H1 (cell line): ENCODE data around the gene FAM169A. TPM values are rescaled to one million over a fixed set of nuclear protein-coding genes. Genes with fewer than 3 reads are reported as not detected.

Experiments used
- CTCF ChIA-PET: fragments of 300-600 bp; sonication (Branson Sonifier 250); formaldehyde crosslinking; loops from one replicate; lab custom pipeline; 2021; ENCODE audit not compliant: partially characterized antibody; lab: Charles Lee
- POLR2A ChIA-PET: fragments of 300-600 bp; sonication (Branson Sonifier 250); formaldehyde crosslinking; loops from one replicate; lab custom pipeline; 2021; ENCODE audit warnings: inconsistent platforms; ENCODE audit not compliant: partially characterized antibody; lab: Charles Lee
- DNase-seq, 2 experiments: peaks; one replicate each; pipeline versions ENCODE4 v3.0.0 to v3.0.0-alpha.2; 2010 to 2022; ENCODE audit warnings: low spot score in 2 of 2, low read depth in 1 of 2, mixed read lengths in 1 of 2
- FAIRE-seq: peaks from 2 replicates; lab custom pipeline; 2011; peaks lifted over from hg19 to GRCh38; lab: Jason Lieb, UNC
- H2AFZ ChIP-seq: 2 replicates; pipeline ENCODE4 v1.8.1; 2012; ENCODE audit warnings: low read length, inconsistent platforms
- H2AK5ac ChIP-seq: 2 replicates; pipeline ENCODE4 v1.6.1; 2013; ENCODE audit warnings: low read depth, low read length
- H2BK120ac ChIP-seq: replicated peaks from 2 replicates; pipeline ENCODE3; 2013; ENCODE audit warnings: low read depth, low read length, inconsistent platforms
- H2BK12ac ChIP-seq: 2 replicates; pipeline ENCODE4 v1.6.1; 2013; ENCODE audit warnings: low read depth, low read length
- H2BK15ac ChIP-seq: 2 replicates; pipeline ENCODE4 v1.6.1; 2013; ENCODE audit warnings: low read length
- H2BK20ac ChIP-seq: 2 replicates; pipeline ENCODE4 v1.6.1; 2013; ENCODE audit warnings: low read length
- H2BK5ac ChIP-seq: 2 replicates; pipeline ENCODE4 v1.6.1; 2013; ENCODE audit warnings: low read depth, low read length
- H3K14ac ChIP-seq: 2 replicates; pipeline ENCODE4 v1.6.1; 2013; ENCODE audit warnings: inconsistent platforms; ENCODE audit not compliant: insufficient read length
- H3K18ac ChIP-seq: 2 replicates; pipeline ENCODE4 v1.6.1; 2013; ENCODE audit warnings: low read length; ENCODE audit errors: extremely low read depth
- H3K23ac ChIP-seq: 2 replicates; pipeline ENCODE4 v1.6.1; 2013; ENCODE audit warnings: inconsistent platforms; ENCODE audit not compliant: insufficient read length
- H3K23me2 ChIP-seq: 2 replicates; pipeline ENCODE4 v1.6.1; 2013; ENCODE audit warnings: low read depth, low read length
- H3K27ac ChIP-seq: 2 replicates; pipeline ENCODE4 v1.6.1; 2011; ENCODE audit warnings: low read depth, low read length, inconsistent platforms
- H3K27me3 ChIP-seq, 4 experiments: replicated peaks in 1 of 4; 1 replicate in 1 of 4; 2 replicates in 3 of 4; pipeline versions ENCODE4 v1.6.1 to v1.8.1; 2011 to 2013; ENCODE audit warnings: low read length in 3 of 4, mild to moderate bottlenecking in 3 of 4, inconsistent platforms in 2 of 4, mixed read lengths in 2 of 4, moderate library complexity in 1 of 4; ENCODE audit not compliant: control insufficient read depth in 3 of 4, insufficient read depth in 3 of 4; ENCODE audit errors: extremely low read depth in 1 of 4
- H3K36me3 ChIP-seq, 4 experiments: 2 replicates each; pipeline versions ENCODE4 v1.6.1 to v1.8.1; 2011 to 2013; ENCODE audit warnings: mild to moderate bottlenecking in 4 of 4, low read length in 3 of 4, moderate library complexity in 2 of 4, control low read depth in 1 of 4, inconsistent platforms in 1 of 4; ENCODE audit not compliant: insufficient read depth in 4 of 4, control insufficient read depth in 2 of 4
- H3K4ac ChIP-seq: replicated peaks from 2 replicates; pipeline ENCODE3; 2013; ENCODE audit warnings: low read length, low read depth, mixed read lengths, inconsistent platforms; ENCODE audit not compliant: insufficient read length
- H3K4me1 ChIP-seq, 4 experiments: replicated peaks in 1 of 4; 1 replicate in 1 of 4; 2 replicates in 3 of 4; pipeline versions ENCODE4 v1.6.1 to v1.8.1; 2011 to 2013; ENCODE audit warnings: low read length in 3 of 4, inconsistent platforms in 2 of 4, mixed read lengths in 1 of 4; ENCODE audit not compliant: insufficient read depth in 4 of 4, control insufficient read depth in 3 of 4
- H3K4me2 ChIP-seq, 2 experiments: 2 replicates each; pipeline versions ENCODE4 v1.6.1 to v1.8.1; 2011 to 2013; ENCODE audit warnings: low read depth in 2 of 2, low read length in 2 of 2, control low read depth in 1 of 2, inconsistent platforms in 1 of 2, mild to moderate bottlenecking in 1 of 2; ENCODE audit not compliant: insufficient read depth in 1 of 2
- H3K4me3 ChIP-seq, 4 experiments: fragments of 200-600, 300-600 bp in 1 of 4; sonication (generic), shearing (Covaris generic), sonication (Bioruptor Twin) in 1 of 4; 2 replicates each; pipeline versions ENCODE4 v1.5.1 to v1.8.1; 2011 to 2016; ENCODE audit warnings: low read length in 4 of 4, low read depth in 3 of 4, control low read depth in 2 of 4, inconsistent platforms in 2 of 4, mild to moderate bottlenecking in 2 of 4, mixed read lengths in 1 of 4, moderate library complexity in 1 of 4; ENCODE audit not compliant: insufficient read depth in 2 of 4; ENCODE audit errors: extremely low read depth in 1 of 4
- H3K56ac ChIP-seq: replicated peaks from 2 replicates; pipeline ENCODE3; 2013; ENCODE audit warnings: low read depth, mild to moderate bottlenecking, mixed read lengths, low read length, inconsistent platforms; ENCODE audit not compliant: insufficient read length
- H3K79me1 ChIP-seq: 2 replicates; pipeline ENCODE4 v1.6.1; 2013; ENCODE audit warnings: low read depth, low read length, control low read depth
- H3K79me2 ChIP-seq, 2 experiments: 2 replicates each; pipeline versions ENCODE4 v1.6.1 to v1.8.1; 2012 to 2013; ENCODE audit warnings: low read length in 2 of 2, mild to moderate bottlenecking in 2 of 2, inconsistent platforms in 1 of 2; ENCODE audit not compliant: insufficient read depth in 2 of 2, control insufficient read depth in 1 of 2
- H3K9ac ChIP-seq, 4 experiments: replicated peaks in 1 of 4; 1 replicate in 1 of 4; 2 replicates in 3 of 4; pipeline versions ENCODE4 v1.6.1 to v1.8.1; 2011 to 2013; ENCODE audit warnings: low read depth in 3 of 4, low read length in 3 of 4, control low read depth in 2 of 4, mild to moderate bottlenecking in 2 of 4, moderate library complexity in 2 of 4, inconsistent platforms in 1 of 4; ENCODE audit errors: extremely low read depth in 1 of 4
- H3K9me3 ChIP-seq, 2 experiments: 2 replicates each; pipeline versions ENCODE4 v1.6.1 to v1.8.1; 2012 to 2013; ENCODE audit warnings: mild to moderate bottlenecking in 2 of 2, moderate library complexity in 2 of 2, control low read depth in 1 of 2, inconsistent platforms in 1 of 2, low read depth in 1 of 2, low read length in 1 of 2, mixed read lengths in 1 of 2; ENCODE audit not compliant: insufficient read depth in 2 of 2
- H4K20me1 ChIP-seq, 2 experiments: replicated peaks in 1 of 2; 2 replicates each; pipeline versions ENCODE3 to v1.8.1; 2011 to 2013; ENCODE audit warnings: inconsistent platforms in 2 of 2, low read length in 2 of 2, mild to moderate bottlenecking in 1 of 2; ENCODE audit not compliant: insufficient read depth in 2 of 2, control insufficient read depth in 1 of 2
- H4K5ac ChIP-seq: 2 replicates; pipeline ENCODE4 v1.6.1; 2013; ENCODE audit warnings: low read length, low read depth, mixed read lengths, inconsistent platforms; ENCODE audit not compliant: insufficient read length
- H4K8ac ChIP-seq: 2 replicates; pipeline ENCODE4 v1.8.0; 2013; ENCODE audit warnings: mild to moderate bottlenecking, moderate library complexity, low read length, inconsistent platforms; ENCODE audit not compliant: insufficient read depth; ENCODE audit errors: extremely low read depth
- H4K91ac ChIP-seq: replicated peaks from 2 replicates; pipeline ENCODE3; 2013; ENCODE audit warnings: low read length, mixed read lengths, inconsistent platforms; ENCODE audit not compliant: insufficient read length
- ASH2L ChIP-seq: fragments of 200-600, 300-600 bp; sonication (generic); IDR thresholded peaks from one replicate; pipeline ENCODE4 v1.7.1; 2017; ENCODE audit warnings: low read length
- CHD1 ChIP-seq: IDR thresholded peaks from 2 replicates; pipeline ENCODE4 v1.6.1; 2012; ENCODE audit warnings: low read depth, low read length, improper control_type of control experiment
- KDM4A ChIP-seq: IDR thresholded peaks from one replicate; pipeline ENCODE4 v1.7.1; 2012; ENCODE audit warnings: low read depth, mild to moderate bottlenecking, moderate library complexity, low read length, inconsistent platforms; ENCODE audit not compliant: severe bottlenecking
- POLR2A ChIP-seq, 2 experiments: IDR thresholded peaks; 1 replicate in 1 of 2; 2 replicates in 1 of 2; pipeline ENCODE4 v1.6.1; 2011; ENCODE audit warnings: low read depth in 2 of 2, low read length in 2 of 2, mild to moderate bottlenecking in 2 of 2; ENCODE audit errors: control extremely low read depth in 1 of 2
- RNF2 ChIP-seq: fragments of 200-900, 300-1000 bp; sonication (generic); IDR thresholded peaks from 2 replicates; pipeline ENCODE4 v1.7.1; 2016; ENCODE audit warnings: borderline replicate concordance, low read depth, mild to moderate bottlenecking, antibody characterized with exemption, low read length; ENCODE audit not compliant: poor library complexity, severe bottlenecking; ENCODE audit errors: missing control alignments
- WGBS, 2 experiments: shearing (Covaris generic) in 1 of 2; methylation state at CpG; one replicate each; pipeline versions ENCODE4 v1.1.6 to v1.1.7; 2013 to 2015; ENCODE audit warnings: low lambda C conversion rate in 2 of 2, mixed read lengths in 2 of 2, inconsistent platforms in 1 of 2, low coverage in 1 of 2, missing lambda C conversion rate in 1 of 2; ENCODE audit not compliant: insufficient replicate concordance in 2 of 2, insufficient coverage in 1 of 2, insufficient read length in 1 of 2; ENCODE audit errors: extremely low coverage in 1 of 2, missing lambda C conversion rate in 1 of 2; 5-methylcytosine and 5-hydroxymethylcytosine counted together
- polyA plus RNA-seq, 7 experiments: library from polyadenylated mRNA; depleted of rRNA in 3 of 7; stranded (reverse) in 5 of 7; unstranded in 2 of 7; fragments of >200 nt in 5 of 7; fragments of 200-250 nt in 2 of 7; gene quantifications; 1 replicate in 5 of 7; 2 replicates in 1 of 7; 4 replicates in 1 of 7; pipeline versions ENCODE4 v1.2.1 to v1.2.3, GENCODE V29; 2011 to 2013; ENCODE audit warnings: missing spikeins in 2 of 7, mixed read lengths in 2 of 7
- total RNA-seq: library from RNA; stranded (reverse); fragmentation: NEBNext Ultra II Directional; extraction: Animal tissue kit (Norgen Biotek cat#: 25700); gene quantifications from 2 replicates; pipeline ENCODE4 v1.2.1, GENCODE V29; 2021
- TF ChIP-seq, protein P1 (sequence below): IDR thresholded peaks from 2 replicates; pipeline ENCODE4 v1.6.1; 2012; ENCODE audit warnings: inconsistent platforms
- TF ChIP-seq, protein P2 (sequence below), 3 experiments: IDR thresholded peaks; 1 replicate in 2 of 3; 2 replicates in 1 of 3; pipeline versions ENCODE4 v1.5.1 to v1.6.1; 2011; ENCODE audit warnings: low read length in 3 of 3, mild to moderate bottlenecking in 3 of 3, inconsistent platforms in 2 of 3, low read depth in 1 of 3, moderate library complexity in 1 of 3; ENCODE audit not compliant: insufficient read depth in 1 of 3; ENCODE audit errors: control extremely low read depth in 1 of 3
- TF ChIP-seq, protein P3 (sequence below): IDR thresholded peaks from 2 replicates; pipeline ENCODE4 v1.6.1; 2012; ENCODE audit warnings: inconsistent platforms
- TF ChIP-seq, protein P4 (sequence below): IDR thresholded peaks from 2 replicates; pipeline ENCODE4 v1.6.1; 2011; ENCODE audit warnings: low read length, improper control_type of control experiment

Gene FAM169A
- total and polyA plus RNA-seq, 2 of the 8 experiments (the other 6 are each of a cell fraction or from before 2014, with no cell fraction given) = 12.6 to 83.1 TPM

DNA sequence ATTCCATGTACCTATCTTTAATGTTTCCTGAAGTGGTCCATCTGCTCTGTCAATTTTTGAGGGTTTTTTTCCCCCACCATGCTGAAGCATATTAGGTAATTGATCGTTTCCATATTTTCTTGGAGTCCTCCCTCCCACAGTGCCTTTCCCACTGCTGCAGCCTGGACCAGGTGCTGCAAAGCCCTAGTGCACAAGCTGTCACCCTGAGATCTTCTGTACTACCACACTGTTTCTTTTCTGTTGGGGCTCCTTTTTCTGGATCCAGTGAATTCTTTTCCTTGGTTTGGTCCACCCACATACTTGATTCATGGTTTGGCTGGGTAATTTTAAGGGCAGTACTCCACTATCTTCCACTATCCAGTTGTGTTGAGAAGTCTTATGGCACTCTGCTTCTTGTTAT lies 30.9 kb upstream of the FAM169A start:
- H2AFZ ChIP-seq = peak overlapping the region; percentile 35; the same call in 1 of the 2 replicates
- H3K27ac ChIP-seq = no peak overlapping the region
- no peaks in the 10 kb centered on the region for H3K27me3 ChIP-seq
- H3K9ac ChIP-seq = no peak overlapping the region
- H3K14ac ChIP-seq = no peak overlapping the region
- no peak overlapping the region for H3K4me3 ChIP-seq
- no peak overlapping the region for H3K4ac ChIP-seq
- no peak overlapping the region for H2BK20ac ChIP-seq
- H3K79me1 ChIP-seq = no peaks in the 10 kb centered on the region
- H3K9me3 ChIP-seq = peaks cover 0 to 4% of the 10 kb centered on the region in 2 experiments; a peak in 2 of 4 replicates
- no peak overlapping the region for H2BK12ac ChIP-seq
- 89% methylated on average over 1 of the region's 1 CpG; no CpG with 5 or more reads in 1 of the 2 experiments for WGBS, 2 experiments
- no peaks in the 10 kb centered on the region for H4K20me1 ChIP-seq
- H3K79me2 ChIP-seq = no peaks in the 10 kb centered on the region
- H4K91ac ChIP-seq = no peak overlapping the region
- no peak overlapping the region for H2AK5ac ChIP-seq
- no peak overlapping the region for H3K4me2 ChIP-seq
- no peaks in the 10 kb centered on the region for H3K36me3 ChIP-seq
- no peaks in the 10 kb centered on the region for H3K23me2 ChIP-seq
- H2BK5ac ChIP-seq = no peak overlapping the region
- H3K4me1 ChIP-seq = no peaks in the 10 kb centered on the region
- H3K18ac ChIP-seq = no peak overlapping the region
- no peak for FAIRE-seq
- no peak overlapping the region for H3K23ac ChIP-seq
- H4K8ac ChIP-seq = no peak overlapping the region
- no peak overlapping the region for H3K56ac ChIP-seq
- no peak overlapping the region for H4K5ac ChIP-seq
- H2BK120ac ChIP-seq = no peak overlapping the region
- ChIA-PET POLR2A (no interaction called here), CTCF (interaction anchor here (1.5 kb wide), 1 partner anchor 54 kb away, joined by 3 read pairs; no protein-coding TSS in a partner anchor)
- H2BK15ac ChIP-seq = no peak overlapping the region
- no peak for DNase-seq
- TF ChIP-seq, protein P1, sequence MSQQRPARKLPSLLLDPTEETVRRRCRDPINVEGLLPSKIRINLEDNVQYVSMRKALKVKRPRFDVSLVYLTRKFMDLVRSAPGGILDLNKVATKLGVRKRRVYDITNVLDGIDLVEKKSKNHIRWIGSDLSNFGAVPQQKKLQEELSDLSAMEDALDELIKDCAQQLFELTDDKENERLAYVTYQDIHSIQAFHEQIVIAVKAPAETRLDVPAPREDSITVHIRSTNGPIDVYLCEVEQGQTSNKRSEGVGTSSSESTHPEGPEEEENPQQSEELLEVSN = no peak
- no peak for TF ChIP-seq CHD1
- TF ChIP-seq, protein P2, sequence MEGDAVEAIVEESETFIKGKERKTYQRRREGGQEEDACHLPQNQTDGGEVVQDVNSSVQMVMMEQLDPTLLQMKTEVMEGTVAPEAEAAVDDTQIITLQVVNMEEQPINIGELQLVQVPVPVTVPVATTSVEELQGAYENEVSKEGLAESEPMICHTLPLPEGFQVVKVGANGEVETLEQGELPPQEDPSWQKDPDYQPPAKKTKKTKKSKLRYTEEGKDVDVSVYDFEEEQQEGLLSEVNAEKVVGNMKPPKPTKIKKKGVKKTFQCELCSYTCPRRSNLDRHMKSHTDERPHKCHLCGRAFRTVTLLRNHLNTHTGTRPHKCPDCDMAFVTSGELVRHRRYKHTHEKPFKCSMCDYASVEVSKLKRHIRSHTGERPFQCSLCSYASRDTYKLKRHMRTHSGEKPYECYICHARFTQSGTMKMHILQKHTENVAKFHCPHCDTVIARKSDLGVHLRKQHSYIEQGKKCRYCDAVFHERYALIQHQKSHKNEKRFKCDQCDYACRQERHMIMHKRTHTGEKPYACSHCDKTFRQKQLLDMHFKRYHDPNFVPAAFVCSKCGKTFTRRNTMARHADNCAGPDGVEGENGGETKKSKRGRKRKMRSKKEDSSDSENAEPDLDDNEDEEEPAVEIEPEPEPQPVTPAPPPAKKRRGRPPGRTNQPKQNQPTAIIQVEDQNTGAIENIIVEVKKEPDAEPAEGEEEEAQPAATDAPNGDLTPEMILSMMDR (IDR thresholded peaks at IDR 0.05; ENCODE audit: control extremely low read depth in 1 of 3, insufficient read depth in 1 of 3, low read depth in 1 of 3, low read length in 3 of 3) = no peak
- TF ChIP-seq, protein P3, sequence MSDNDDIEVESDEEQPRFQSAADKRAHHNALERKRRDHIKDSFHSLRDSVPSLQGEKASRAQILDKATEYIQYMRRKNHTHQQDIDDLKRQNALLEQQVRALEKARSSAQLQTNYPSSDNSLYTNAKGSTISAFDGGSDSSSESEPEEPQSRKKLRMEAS = no peak
- no peak for TF ChIP-seq ASH2L
- TF ChIP-seq KDM4A = no peak
- no peak for TF ChIP-seq RNF2
- no peak for TF ChIP-seq POLR2A (IDR thresholded peaks at IDR 0.05; ENCODE audit: control extremely low read depth in 1 of 2, low read depth in 2 of 2, low read length in 2 of 2)
- TF ChIP-seq, protein P4, sequence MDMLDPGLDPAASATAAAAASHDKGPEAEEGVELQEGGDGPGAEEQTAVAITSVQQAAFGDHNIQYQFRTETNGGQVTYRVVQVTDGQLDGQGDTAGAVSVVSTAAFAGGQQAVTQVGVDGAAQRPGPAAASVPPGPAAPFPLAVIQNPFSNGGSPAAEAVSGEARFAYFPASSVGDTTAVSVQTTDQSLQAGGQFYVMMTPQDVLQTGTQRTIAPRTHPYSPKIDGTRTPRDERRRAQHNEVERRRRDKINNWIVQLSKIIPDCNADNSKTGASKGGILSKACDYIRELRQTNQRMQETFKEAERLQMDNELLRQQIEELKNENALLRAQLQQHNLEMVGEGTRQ = no peak
